ENCODE data around the gene PLD3. TPM values are rescaled to one million over a fixed set of nuclear protein-coding genes. Genes with fewer than 3 reads are reported as not detected.

The PLD3 gene
- total RNA-seq, 2 experiments from 2014 or later, result 109 to 114 TPM

DNA sequence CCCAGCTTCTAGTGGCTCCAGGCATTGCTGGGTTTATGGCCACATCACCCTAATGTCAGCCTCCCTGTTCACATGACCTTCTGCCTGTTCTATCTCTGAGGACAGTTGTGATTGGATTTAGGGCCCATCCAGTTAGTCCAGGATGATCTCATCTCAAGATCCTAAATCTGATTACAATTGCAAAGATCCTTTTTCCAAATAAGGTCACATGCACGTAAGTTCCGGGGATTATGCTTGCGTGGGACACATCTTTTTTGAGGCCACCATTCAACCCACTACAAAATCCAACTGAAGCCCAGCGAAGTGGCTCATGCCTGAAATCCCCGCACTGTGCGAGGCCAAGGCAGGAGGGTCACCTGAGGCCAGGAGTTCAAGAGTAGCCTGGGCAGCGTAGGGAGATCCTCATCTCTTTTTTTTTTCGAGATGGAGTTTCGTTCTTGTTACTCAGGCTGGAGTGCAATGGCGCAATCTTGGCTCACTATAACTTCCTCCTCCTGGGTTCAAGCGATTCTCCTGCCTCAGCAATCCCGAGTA lies 12.3 kb downstream of the PLD3 start:
- no peaks in the 10 kb centered on the region for H3K36me3 ChIP-seq (ENCODE audit: insufficient read depth, low read length)
- H4K20me1 ChIP-seq (ENCODE audit: insufficient read depth, low read length), result no peaks in the 10 kb centered on the region
- no peaks in the 10 kb centered on the region for H3K9me3 ChIP-seq (ENCODE audit: low read length)
- no TSS peak for BruUV-seq (replicated peaks)
- no peaks in the 10 kb centered on the region for H3K9me2 ChIP-seq (ENCODE audit: insufficient read depth, low read length)
- no peak overlapping the region for H3K4me2 ChIP-seq (ENCODE audit: low read length)
- ChIA-PET POLR2A (interaction anchor here (0.6 kb wide), 1 partner anchor 24 kb away, joined by 4 read pairs; no protein-coding TSS in a partner anchor), CTCF (ENCODE audit: unreplicated experiment) (no interaction called here)
- no peak overlapping the region for H3K27ac ChIP-seq (ENCODE audit: low read depth, low read length, poor library complexity, severe bottlenecking)
- peaks cover 51% of the 10 kb centered on the region for H3K4me1 ChIP-seq (ENCODE audit: insufficient read depth, low read length, poor library complexity, severe bottlenecking)
- H3K79me2 ChIP-seq (ENCODE audit: insufficient read depth, low read depth, low read length), result no peaks in the 10 kb centered on the region; the same call in 1 of the 2 replicates
- H3K4me3 ChIP-seq (ENCODE audit: low read depth, low read length, poor library complexity, severe bottlenecking), result no peak overlapping the region
- TF ChIP-seq, protein P1, sequence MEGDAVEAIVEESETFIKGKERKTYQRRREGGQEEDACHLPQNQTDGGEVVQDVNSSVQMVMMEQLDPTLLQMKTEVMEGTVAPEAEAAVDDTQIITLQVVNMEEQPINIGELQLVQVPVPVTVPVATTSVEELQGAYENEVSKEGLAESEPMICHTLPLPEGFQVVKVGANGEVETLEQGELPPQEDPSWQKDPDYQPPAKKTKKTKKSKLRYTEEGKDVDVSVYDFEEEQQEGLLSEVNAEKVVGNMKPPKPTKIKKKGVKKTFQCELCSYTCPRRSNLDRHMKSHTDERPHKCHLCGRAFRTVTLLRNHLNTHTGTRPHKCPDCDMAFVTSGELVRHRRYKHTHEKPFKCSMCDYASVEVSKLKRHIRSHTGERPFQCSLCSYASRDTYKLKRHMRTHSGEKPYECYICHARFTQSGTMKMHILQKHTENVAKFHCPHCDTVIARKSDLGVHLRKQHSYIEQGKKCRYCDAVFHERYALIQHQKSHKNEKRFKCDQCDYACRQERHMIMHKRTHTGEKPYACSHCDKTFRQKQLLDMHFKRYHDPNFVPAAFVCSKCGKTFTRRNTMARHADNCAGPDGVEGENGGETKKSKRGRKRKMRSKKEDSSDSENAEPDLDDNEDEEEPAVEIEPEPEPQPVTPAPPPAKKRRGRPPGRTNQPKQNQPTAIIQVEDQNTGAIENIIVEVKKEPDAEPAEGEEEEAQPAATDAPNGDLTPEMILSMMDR (conservative IDR thresholded peaks at IDR 0.05; ENCODE audit: low read length), result no peak
- TF ChIP-seq EZH2phosphoT487 (IDR thresholded peaks at IDR 0.05; ENCODE audit: borderline replicate concordance, low read depth, low read length), result no peak
- intact Hi-C loops (cut with micrococcal nuclease; ENCODE audit: unreplicated experiment), result no loop called here
- no peak for DNase-seq (ENCODE audit: low spot score)
- no peak overlapping the region for H2AFZ ChIP-seq (ENCODE audit: low read length)

DNA sequence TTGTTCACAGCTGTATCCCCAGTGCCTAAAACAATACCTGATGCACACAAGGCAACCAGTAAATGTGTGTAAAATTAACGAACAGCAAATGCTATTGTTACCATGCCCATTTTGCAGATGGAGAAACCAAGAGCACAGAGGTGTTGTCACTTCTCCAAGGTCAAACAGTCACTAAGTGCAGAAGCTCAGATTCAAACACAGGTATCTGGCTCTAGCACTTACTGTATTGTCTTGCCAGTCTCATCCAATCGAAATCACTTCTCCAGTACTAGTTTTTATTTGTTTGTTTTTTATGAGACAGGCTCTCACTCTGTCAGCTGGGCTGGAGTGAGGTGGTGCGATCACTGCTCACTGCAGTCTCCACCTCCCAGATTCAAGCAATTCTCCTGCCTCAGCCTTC lies 13.7 kb downstream of the PLD3 start:
- no TSS peak for BruUV-seq (replicated peaks)
- no peaks in the 10 kb centered on the region for H3K9me3 ChIP-seq (ENCODE audit: low read length)
- no peak for DNase-seq (ENCODE audit: low spot score)

DNA sequence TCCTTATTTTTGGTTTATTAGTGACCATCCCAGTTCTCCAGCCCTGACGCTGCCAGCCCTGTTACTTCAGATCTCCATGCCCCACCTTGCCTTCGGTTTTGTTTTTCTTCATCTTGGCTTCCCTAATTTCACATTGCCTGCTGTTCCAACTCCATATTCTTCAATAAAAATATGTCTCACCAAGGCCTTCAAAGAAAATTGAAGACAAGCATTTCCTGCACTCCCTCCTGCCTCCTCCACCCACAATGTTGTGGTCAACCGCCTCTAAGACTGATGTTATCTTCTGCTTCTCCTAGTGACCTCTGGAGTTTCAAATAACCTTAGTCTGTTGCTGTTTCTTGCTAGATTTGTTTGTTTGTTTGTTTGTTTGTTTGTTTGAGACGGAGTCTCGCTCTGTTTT lies 14.6 kb downstream of the PLD3 start:
- POLR2A ChIA-PET, result no interaction called here
- DNase-seq (ENCODE audit: low spot score), result no peak
- intact Hi-C loops (cut with micrococcal nuclease; ENCODE audit: unreplicated experiment), result no loop called here
- no peaks in the 10 kb centered on the region for H4K20me1 ChIP-seq (ENCODE audit: insufficient read depth, low read length)
- no peak overlapping the region for H3K27ac ChIP-seq (ENCODE audit: low read depth, low read length, poor library complexity, severe bottlenecking)
- no peaks in the 10 kb centered on the region for H3K9me2 ChIP-seq (ENCODE audit: insufficient read depth, low read length)
- BruUV-seq (replicated peaks), result no TSS peak
- no peak overlapping the region for H2AFZ ChIP-seq (ENCODE audit: low read length)
- no peak overlapping the region for H3K4me2 ChIP-seq (ENCODE audit: low read length)
- no peak for TF ChIP-seq EZH2phosphoT487 (IDR thresholded peaks at IDR 0.05; ENCODE audit: borderline replicate concordance, low read depth, low read length)
- TF ChIP-seq, protein P1 (conservative IDR thresholded peaks at IDR 0.05; ENCODE audit: low read length), result no peak
- no peaks in the 10 kb centered on the region for H3K9me3 ChIP-seq (ENCODE audit: low read length)
- CTCF ChIA-PET (ENCODE audit: unreplicated experiment), result no interaction called here
- H3K4me3 ChIP-seq (ENCODE audit: low read depth, low read length, poor library complexity, severe bottlenecking), result no peak overlapping the region
- no peaks in the 10 kb centered on the region for H3K36me3 ChIP-seq (ENCODE audit: insufficient read depth, low read length)
- peaks cover 32% of the 10 kb centered on the region for H3K4me1 ChIP-seq (ENCODE audit: insufficient read depth, low read length, poor library complexity, severe bottlenecking)
- no peaks in the 10 kb centered on the region for H3K79me2 ChIP-seq (ENCODE audit: insufficient read depth, low read depth, low read length)

More for the DNA sequence above, 13.7 kb downstream of the PLD3 start:
- Histone ChIP-seq H3K27ac (ENCODE audit: low read depth, low read length, poor library complexity, severe bottlenecking) (no peak overlapping the region), H3K4me1 (ENCODE audit: insufficient read depth, low read length, poor library complexity, severe bottlenecking) (peaks cover 41% of the 10 kb centered on the region), H3K9me2 (ENCODE audit: insufficient read depth, low read length) (no peaks in the 10 kb centered on the region), H3K4me3 (ENCODE audit: low read depth, low read length, poor library complexity, severe bottlenecking) (no peak overlapping the region), H3K36me3 (ENCODE audit: insufficient read depth, low read length) (no peaks in the 10 kb centered on the region), H3K4me2 (ENCODE audit: low read length) (no peak overlapping the region), H2AFZ (ENCODE audit: low read length) (no peak overlapping the region), H4K20me1 (ENCODE audit: insufficient read depth, low read length) (no peaks in the 10 kb centered on the region), H3K79me2 (ENCODE audit: insufficient read depth, low read depth, low read length) (no peaks in the 10 kb centered on the region)
- TF ChIP-seq, protein P1 (conservative IDR thresholded peaks at IDR 0.05; ENCODE audit: low read length), result no peak
- no peak for TF ChIP-seq EZH2phosphoT487 (IDR thresholded peaks at IDR 0.05; ENCODE audit: borderline replicate concordance, low read depth, low read length)
- ChIA-PET POLR2A (no interaction called here), CTCF (ENCODE audit: unreplicated experiment) (no interaction called here)
- intact Hi-C loops (cut with micrococcal nuclease; ENCODE audit: unreplicated experiment), result no loop called here
